ENCODE results near the gene TJP1.

Gene TJP1

DNA sequence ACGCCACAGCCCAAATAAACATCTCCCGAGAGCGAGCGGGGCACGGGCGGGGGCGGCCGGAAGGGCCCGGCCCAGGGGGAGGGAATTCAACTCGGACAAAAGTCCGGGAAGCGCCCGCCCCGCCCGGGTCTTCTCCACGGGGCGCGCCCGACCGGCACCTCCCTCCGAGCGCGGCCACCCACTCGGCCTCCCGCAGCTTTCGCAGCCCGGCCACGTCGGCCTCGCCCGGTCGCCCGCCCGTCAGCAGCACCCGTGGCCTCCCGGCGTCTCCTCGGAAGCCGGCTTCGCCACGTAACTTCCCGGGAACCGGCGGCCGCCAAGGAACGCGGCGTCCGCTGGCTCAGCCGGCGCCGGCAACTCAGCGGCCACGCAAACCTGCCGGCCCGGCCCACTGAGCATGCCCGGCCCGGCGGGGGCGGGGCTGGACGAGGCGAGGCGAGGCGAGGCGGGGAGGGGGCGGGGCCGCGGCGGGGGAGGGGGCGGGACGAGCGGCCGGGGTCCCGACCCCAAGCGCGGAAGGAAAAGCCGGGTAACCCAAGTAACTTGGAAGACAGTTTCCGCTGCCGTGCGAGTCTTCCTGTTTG lies at the start of gene TJP1:
TSS of gene TJP1 (minus strand) at position 369 of the 584 bp plus-strand sequence. CDS start 440 bp downstream, outside the sequence.
- no peak for DNase-seq (ENCODE audit: low read depth in 3 of 3, low spot score in 1 of 3)

DNA sequence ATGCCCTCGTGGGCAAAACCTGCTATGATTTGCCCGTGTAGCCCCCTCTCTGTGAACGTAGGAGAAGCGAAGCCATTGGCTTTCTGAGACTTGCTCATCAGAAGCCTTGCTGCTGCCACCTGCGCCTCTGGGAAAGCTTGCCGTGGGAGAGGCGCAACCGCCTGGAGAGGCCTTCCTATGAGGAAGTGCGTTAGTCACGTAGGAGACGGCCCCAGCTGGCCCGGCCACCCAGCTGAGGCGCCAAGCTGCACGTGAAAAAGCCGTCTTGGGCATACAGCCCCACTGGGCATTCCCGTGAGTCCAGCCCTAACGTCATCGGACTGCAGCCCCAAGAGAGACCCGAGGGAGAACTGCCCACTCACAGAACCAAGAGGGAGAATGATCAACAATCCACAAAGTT lies 49.1 kb upstream of the TJP1 start:
- DNase-seq (ENCODE audit: low read depth in 3 of 3, low spot score in 1 of 3): no peak

DNA sequence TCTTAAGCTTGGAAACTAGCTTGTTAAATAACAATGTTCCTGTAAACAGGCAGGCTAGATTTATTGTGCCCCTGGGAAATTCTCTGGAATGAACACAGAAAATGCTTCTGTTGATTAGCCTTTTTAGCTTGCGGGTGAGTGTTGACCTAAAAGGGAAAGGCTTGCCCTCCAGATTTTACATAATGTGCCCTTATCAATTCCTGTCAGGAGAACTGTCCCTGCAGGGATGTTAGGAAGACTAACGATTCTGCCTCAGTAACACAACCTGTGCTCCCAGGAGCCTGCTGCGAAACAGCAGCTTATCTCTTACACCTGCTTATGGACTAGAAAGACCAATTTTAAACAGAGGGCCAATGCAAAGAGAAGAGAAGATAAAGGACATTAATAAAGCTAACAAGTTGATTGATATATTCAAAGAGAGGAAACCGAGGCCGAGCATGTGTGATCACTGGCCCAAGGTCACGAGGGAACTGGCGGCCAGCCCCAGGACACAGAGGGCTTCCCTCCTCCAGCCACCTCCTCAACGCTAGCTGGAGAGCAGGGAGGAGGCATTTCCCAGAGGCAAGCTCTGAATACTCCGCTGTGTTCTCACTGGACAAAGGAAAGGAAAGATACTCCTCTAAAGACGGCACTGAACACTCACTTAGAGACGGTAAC lies 48.4 kb upstream of the TJP1 start:
- no peak for DNase-seq (ENCODE audit: low read depth in 3 of 3, low spot score in 1 of 3)

- DNase-seq (ENCODE audit: low read depth in 3 of 3, low spot score in 1 of 3): no peak
Measured at GRCh38 chr15:29867241-29868000, 45.2 kb upstream of the TJP1 start.

DNA sequence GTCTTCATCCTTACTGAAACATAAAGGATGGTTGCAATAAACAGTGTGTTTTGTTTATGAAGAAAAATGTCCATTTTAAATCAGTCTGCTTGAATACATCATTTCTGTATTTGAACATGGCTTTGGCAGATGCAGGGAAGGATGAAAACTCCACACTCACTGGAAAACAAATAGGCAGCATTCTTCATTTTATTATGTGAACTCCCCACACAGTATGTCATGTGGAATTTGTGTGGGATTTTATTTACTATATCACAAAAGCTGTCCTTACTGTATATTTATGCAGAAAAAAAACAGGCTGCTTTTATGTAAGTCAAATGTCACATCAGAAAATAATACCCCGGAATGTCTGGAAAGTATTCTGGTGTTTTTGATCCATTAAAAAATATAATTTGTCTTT lies 44.1 kb upstream of the TJP1 start:
- DNase-seq (ENCODE audit: low read depth in 3 of 3, low spot score in 1 of 3): no peak

GRCh38 chr15:29864501-29864900 lies 42.2 kb upstream of the TJP1 start:
- DNase-seq (ENCODE audit: low read depth in 3 of 3, low spot score in 1 of 3): no peak

DNA sequence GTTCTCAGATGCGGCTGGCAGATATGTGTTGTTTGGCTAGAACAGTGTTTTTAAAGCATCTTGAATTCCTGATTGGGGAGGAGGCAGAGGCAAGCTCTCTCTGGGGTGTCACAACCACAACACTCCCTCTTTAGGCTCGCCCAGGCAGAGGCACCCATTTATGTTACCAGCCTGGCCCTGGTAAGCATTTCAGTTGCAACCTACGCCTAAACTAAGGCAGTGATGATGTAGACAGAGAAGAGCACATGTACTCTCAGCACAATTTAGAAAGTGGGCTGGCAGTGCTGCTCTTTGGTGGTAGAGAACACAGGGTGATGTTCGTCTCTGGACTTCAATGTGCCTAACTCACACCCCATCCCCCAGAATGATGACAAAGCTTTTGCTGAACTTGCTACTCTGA lies 41.2 kb upstream of the TJP1 start:
- DNase-seq (ENCODE audit: low read depth in 3 of 3, low spot score in 1 of 3): no peak

DNA sequence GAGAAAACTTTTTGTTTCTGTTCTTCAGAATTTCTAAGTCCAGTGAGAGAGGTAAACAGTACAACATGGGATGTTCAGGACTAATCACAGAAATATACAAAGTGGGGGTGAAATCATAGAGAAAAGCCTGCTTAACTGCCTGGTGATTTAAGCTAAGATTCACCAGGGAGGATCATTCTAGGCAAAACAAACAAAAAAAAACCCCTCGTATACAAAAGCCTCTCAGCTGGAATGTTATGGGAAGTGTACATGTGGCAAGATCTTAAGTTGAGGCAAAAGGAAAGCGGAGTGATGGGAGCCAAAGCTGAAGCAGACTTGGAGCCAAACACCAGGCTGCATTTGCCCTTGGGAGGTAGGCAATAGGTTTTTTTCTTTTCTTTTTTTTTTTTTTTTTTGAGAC lies 40.0 kb upstream of the TJP1 start:
- DNase-seq (ENCODE audit: low read depth in 3 of 3, low spot score in 1 of 3): no peak

DNA sequence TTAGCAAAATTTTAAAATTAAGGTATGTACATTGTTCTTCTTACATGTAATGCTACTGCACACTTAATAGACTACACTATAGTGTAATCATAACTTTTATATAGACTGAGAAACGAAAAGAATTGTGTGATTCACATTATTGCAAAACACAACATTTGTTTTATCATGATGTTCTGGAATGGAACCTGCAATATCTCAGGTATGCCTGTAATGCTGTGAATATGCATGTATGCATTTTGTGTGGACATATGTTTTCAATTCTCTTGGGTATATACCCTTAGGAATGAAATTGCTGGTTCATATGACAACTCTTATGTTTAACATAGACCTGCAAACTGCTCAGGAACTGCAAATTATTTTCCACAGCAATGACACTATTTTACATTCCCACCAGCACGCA lies 38.6 kb upstream of the TJP1 start:
- DNase-seq (ENCODE audit: low read depth in 3 of 3, low spot score in 1 of 3): no peak

- no peak for DNase-seq (ENCODE audit: low read depth in 3 of 3, low spot score in 1 of 3)
Measured at GRCh38 chr15:29859973-29860715, 37.9 kb upstream of the TJP1 start.

DNA sequence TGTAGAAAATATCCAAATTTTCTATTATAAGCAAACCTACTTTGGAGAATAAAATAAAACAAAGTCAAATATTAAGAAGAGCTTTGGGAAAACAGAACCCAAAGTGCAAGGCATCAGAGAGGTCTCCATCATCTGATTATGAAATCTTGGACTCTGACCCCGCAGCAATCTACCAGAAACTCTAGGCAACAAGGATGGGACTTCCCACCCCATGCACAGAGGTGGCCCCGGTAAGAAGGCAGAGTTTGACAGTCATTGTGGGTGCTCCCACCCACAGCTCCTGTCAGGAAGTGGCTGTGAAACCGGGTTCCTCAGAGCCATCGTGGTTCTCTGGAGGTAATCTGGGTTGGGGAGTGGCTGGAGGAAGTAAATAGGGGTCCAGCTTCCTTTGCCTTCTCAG lies 37.0 kb upstream of the TJP1 start:
- DNase-seq (ENCODE audit: low read depth in 3 of 3, low spot score in 1 of 3): no peak

GRCh38 chr15:29857221-29857789 lies 35.0 kb upstream of the TJP1 start:
- DNase-seq (ENCODE audit: low read depth in 3 of 3, low spot score in 1 of 3): no peak

GRCh38 chr15:29854413-29854812 lies 32.1 kb upstream of the TJP1 start:
- DNase-seq (ENCODE audit: low read depth in 3 of 3, low spot score in 1 of 3): no peak

DNA sequence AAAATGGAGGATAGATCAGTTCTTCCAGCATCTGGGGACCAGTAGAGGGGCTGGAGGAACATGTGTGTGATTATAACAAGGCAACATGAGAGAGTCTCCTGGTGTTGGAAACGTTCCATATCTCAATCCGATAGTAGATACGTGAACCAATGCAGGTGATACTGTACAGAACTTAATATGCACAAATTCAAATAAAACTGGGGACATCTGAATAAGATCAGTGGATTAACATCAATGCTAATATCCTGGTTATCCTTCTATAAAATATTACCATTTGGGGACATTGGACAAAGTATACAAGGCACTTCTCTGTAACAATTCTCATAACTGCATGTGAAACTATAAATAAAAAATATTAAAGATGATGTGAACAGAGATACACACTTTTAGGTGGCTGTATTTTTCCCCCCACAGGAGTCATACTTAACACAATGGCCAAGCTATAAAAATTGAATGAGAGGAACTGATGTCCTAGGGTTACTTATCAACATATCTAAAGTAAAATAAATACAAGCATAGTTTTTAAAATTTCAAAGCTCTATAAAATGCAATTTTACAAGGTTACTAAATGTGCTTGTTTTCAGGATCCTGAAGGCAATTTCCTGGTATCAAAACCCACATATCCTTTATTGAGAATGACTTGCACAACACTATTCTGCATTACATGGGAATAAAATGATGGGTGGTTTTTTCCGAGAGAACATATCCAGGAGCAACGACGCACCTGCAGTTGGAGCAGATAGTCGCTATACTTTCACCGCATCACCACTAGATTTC lies 31.1 kb upstream of the TJP1 start:
- DNase-seq (ENCODE audit: low read depth in 3 of 3, low spot score in 1 of 3): no peak

GRCh38 chr15:29852201-29852600 lies 29.9 kb upstream of the TJP1 start:
- no peak for DNase-seq (ENCODE audit: low read depth in 3 of 3, low spot score in 1 of 3)

DNA sequence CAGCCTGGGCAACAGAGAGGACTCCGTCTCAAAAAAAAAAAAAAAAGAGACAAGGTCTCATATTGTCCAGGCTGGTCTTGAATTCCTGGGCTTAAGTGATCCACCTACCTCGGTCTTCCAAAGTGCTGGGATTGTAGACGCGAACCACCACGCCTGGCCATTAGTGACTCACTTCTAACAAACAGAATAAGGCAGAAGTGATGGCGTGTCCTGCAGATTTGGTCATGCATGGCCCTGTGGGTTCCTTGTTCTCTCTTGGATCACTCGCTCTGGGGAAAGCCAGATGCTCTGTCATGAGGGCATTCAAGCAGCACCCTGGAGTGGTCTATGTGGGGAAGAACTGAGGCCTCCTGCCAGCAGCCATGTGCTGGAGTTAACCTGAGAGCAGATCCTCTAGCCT lies 27.4 kb upstream of the TJP1 start:
- no peak for DNase-seq (ENCODE audit: low read depth in 3 of 3, low spot score in 1 of 3)

DNA sequence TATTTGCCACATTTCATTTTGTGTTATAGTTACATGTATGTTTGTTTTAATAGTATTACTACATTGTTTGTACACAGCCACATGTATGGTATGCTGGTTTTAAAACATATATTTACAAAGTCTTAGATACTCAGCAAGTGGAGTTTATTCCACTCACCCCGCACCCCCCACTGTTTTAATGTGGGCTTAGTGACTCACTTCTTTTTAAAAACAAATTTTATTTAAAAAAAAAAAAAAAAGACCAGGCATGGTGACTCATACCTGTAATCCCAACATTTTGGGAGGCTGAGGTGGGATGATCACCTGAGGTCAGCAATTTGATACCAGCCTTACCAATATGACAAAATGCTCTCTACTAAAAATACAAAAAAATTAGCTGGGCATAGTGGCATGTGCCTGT lies 26.9 kb upstream of the TJP1 start:
- no peak for DNase-seq (ENCODE audit: low read depth in 3 of 3, low spot score in 1 of 3)

- DNase-seq (ENCODE audit: low read depth in 3 of 3, low spot score in 1 of 3): no peak
Measured at GRCh38 chr15:29844290-29844903, 22.1 kb upstream of the TJP1 start.

DNA sequence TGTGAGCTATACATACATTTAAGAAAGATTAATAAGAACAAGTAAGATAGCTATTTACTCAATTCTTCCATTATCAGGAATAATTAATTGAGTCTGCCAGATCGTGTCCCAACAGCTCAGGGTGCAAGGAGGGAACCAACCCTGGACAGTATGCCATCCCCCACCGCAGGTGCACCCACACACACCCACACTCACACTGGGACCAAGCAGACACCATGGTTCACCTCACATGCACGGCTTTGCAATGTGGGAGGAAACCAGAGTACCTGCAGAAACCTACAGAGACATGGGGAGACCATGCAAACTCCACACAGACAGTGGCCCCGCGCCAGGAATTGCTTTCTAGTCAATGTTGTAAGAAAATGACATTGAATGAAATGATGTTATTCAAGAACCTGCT lies 20.0 kb upstream of the TJP1 start:
- DNase-seq (ENCODE audit: low read depth in 3 of 3, low spot score in 1 of 3): no peak

- DNase-seq (ENCODE audit: low read depth in 3 of 3, low spot score in 1 of 3): no peak
Measured at GRCh38 chr15:29840926-29841325, 18.7 kb upstream of the TJP1 start.

Data from stimulated activated CD4-positive, alpha-beta T cell treated with anti-CD3 and anti-CD28 coated beads, TNF-alpha, amount 100 ng/mL, for 1 hour (primary cell).